Measurements from ENCODE around the gene ALDOB.

The ALDOB gene

DNA sequence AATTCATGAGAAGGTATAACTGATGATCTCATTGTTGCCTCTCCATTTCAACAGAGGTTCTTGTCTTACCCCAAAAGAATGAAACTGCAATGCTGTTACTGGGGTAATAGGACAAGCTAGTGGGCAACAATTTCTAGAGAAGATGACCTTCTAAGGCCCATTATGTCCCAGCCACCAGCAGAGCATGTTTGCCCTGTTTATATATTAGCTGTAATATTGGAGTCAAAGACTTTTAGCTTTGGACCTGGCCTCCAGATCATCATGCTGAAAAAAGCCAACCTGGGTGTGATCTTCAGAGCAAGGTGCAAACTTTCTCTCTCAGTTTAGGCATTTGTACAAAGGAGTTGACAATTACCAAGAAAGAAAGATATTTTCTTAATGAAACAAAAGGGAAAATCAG lies 3.4 kb downstream of the ALDOB start:
- no peak overlapping the region for H3K4me3 ChIP-seq (ENCODE audit: low read depth, low read length)
- no peaks in the 10 kb centered on the region for H3K36me3 ChIP-seq (replicated peaks)
- in situ Hi-C loops (cut with HindIII; ENCODE audit: low pct_ligation_motif_present, low sequenced_read_pairs): no loop called here
- no peaks in the 10 kb centered on the region for H3K27me3 ChIP-seq (replicated peaks)
- H3K27ac ChIP-seq: no peak overlapping the region
- no peak for TF ChIP-seq CTCF (IDR thresholded peaks at IDR 0.05; ENCODE audit: low read depth, low read length, missing control alignments)
- no peak for DNase-seq

GRCh38 chr9:101429736-101430135 lies 5.8 kb downstream of the ALDOB start:
- H3K36me3 ChIP-seq (replicated peaks): no peaks in the 10 kb centered on the region
- no peak overlapping the region for H3K27ac ChIP-seq
- in situ Hi-C loops (cut with HindIII; ENCODE audit: low pct_ligation_motif_present, low sequenced_read_pairs): no loop called here
- DNase-seq: no peak
- TF ChIP-seq CTCF (IDR thresholded peaks at IDR 0.05; ENCODE audit: low read depth, low read length, missing control alignments): no peak
- no peaks in the 10 kb centered on the region for H3K27me3 ChIP-seq (replicated peaks)
- no peak overlapping the region for H3K4me3 ChIP-seq (ENCODE audit: low read depth, low read length)

- no peaks in the 10 kb centered on the region for H3K27me3 ChIP-seq (replicated peaks)
- no peak for DNase-seq
- TF ChIP-seq CTCF (IDR thresholded peaks at IDR 0.05; ENCODE audit: low read depth, low read length, missing control alignments): no peak
- in situ Hi-C loops (cut with HindIII; ENCODE audit: low pct_ligation_motif_present, low sequenced_read_pairs): no loop called here
- H3K4me3 ChIP-seq (ENCODE audit: low read depth, low read length): no peak overlapping the region
- no peak overlapping the region for H3K27ac ChIP-seq
- no peaks in the 10 kb centered on the region for H3K36me3 ChIP-seq (replicated peaks)
Measured at GRCh38 chr9:101428909-101429308, 6.7 kb downstream of the ALDOB start.

GRCh38 chr9:101427957-101428655 lies 7.5 kb downstream of the ALDOB start:
- in situ Hi-C loops (cut with HindIII; ENCODE audit: low pct_ligation_motif_present, low sequenced_read_pairs): no loop called here
- Histone ChIP-seq H3K36me3 (replicated peaks) (no peaks in the 10 kb centered on the region), H3K4me3 (ENCODE audit: low read depth, low read length) (no peak overlapping the region), H3K27ac (no peak overlapping the region), H3K27me3 (replicated peaks) (no peaks in the 10 kb centered on the region)
- TF ChIP-seq CTCF (IDR thresholded peaks at IDR 0.05; ENCODE audit: low read depth, low read length, missing control alignments): no peak
- DNase-seq: no peak

DNA sequence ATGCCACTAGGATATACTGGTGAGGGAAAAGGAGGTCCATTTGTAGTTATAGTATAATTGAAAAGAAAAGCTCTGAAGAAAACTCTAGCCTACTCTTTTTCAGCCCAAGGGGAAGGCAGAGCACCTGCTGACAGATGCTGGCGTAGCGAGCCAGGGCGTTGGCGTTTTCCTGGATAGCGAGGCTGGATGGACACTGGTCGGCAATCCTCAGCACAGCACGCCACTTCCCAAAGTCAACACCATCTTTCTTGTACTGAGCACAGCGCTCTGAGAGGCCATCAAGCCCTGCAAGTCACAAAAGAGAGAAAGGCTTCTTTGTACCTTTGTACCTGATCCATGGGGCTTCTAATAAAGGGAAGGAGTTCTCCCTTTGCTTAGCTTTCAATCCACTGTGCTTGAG lies 8.2 kb downstream of the ALDOB start:
- Histone ChIP-seq H3K4me3 (ENCODE audit: low read depth, low read length) (no peak overlapping the region), H3K27ac (no peak overlapping the region), H3K36me3 (replicated peaks) (no peaks in the 10 kb centered on the region), H3K27me3 (replicated peaks) (no peaks in the 10 kb centered on the region)
- in situ Hi-C loops (cut with HindIII; ENCODE audit: low pct_ligation_motif_present, low sequenced_read_pairs): no loop called here
- DNase-seq: no peak
- no peak for TF ChIP-seq CTCF (IDR thresholded peaks at IDR 0.05; ENCODE audit: low read depth, low read length, missing control alignments)

DNA sequence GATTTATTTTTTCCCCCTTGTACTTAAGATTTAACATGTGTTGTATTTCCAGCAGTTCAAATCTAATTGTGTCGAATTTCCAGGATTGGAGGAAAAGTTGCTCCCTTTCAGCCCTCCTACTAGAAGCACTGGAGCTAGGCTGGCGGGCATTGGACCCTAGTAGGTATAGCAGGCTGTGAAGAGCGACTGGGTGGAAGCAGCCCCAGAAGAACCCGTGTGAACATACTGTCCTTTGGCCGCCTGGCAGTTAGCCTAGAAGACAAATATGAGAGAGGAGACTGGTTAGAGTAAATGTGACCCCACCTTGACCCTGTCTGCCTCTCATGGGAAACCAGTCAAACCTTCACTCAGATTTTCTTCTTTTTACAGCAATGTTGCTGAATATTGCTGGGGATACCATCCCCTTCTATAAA lies 13.9 kb downstream of the ALDOB start:
- no peaks in the 10 kb centered on the region for H3K36me3 ChIP-seq (replicated peaks)
- H3K4me3 ChIP-seq (ENCODE audit: low read depth, low read length): no peak overlapping the region
- in situ Hi-C loops (cut with HindIII; ENCODE audit: low pct_ligation_motif_present, low sequenced_read_pairs): no loop called here
- no peak for TF ChIP-seq CTCF (IDR thresholded peaks at IDR 0.05; ENCODE audit: low read depth, low read length, missing control alignments)
- H3K27ac ChIP-seq: peak overlapping the region; percentile 46
- no peaks in the 10 kb centered on the region for H3K27me3 ChIP-seq (replicated peaks)
- DNase-seq: peak; percentile 69

All from brain microvascular endothelial cell (primary cell).